Transverse colon (tissue), 4 donors: ENCODE data around the gene DPYD.
"Not testable (repeated sequence)": the region's sequence is repeated elsewhere in the genome, so short reads cannot be mapped to it uniquely, and the experiment has no call there.

Experiments used
- EP300 ChIP-seq: sonication (generic); formaldehyde crosslinking; IDR thresholded peaks from one replicate; pipeline ENCODE4 v1.6.1; 2017; ENCODE audit warnings: antibody characterized with exemption, low read depth
- POLR2A ChIP-seq: fragments of 450-650 bp; IDR thresholded peaks from one replicate; pipeline ENCODE4 v1.6.1; 2016; ENCODE audit warnings: antibody characterized with exemption, mild to moderate bottlenecking, moderate library complexity
- POLR2AphosphoS5 ChIP-seq, 3 donors: sonication (generic); formaldehyde crosslinking; IDR thresholded peaks; one replicate each; pipeline ENCODE4 v1.6.1; 2016; ENCODE audit warnings: antibody characterized with exemption in 3 of 3
- TF ChIP-seq, protein P1 (sequence below), 5 experiments: fragments of 200-600 bp in 3 of 5; fragments of 450-650 bp in 2 of 5; sonication (generic) in 3 of 5; IDR thresholded peaks; 1 replicate in 2 of 5; 2 replicates in 3 of 5; pipeline ENCODE4 v1.5.1; 2016 to 2017; ENCODE audit warnings: antibody characterized with exemption in 5 of 5, inconsistent platforms in 3 of 5, mild to moderate bottlenecking in 2 of 5, moderate library complexity in 1 of 5

DNA sequence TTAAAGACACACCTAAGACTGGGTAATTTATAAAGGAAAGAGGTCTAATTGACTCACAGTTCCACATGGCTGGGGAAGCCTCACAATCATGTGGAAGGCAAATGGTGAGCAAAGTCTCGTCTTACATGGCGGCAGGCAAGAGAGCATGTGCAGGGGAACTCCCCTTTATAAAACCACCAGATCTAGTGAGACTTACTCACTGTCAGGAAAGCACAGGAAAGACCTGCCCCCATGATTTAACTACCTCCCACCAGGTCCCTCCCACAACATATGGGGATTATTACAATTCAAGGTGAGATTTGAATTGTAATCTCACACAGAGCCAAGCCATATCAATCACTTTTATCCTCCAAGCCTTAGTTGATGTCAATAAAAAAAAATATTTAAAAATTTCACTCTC is 689.5 kb downstream of the DPYD start:
- not testable (repeated sequence) for TF ChIP-seq POLR2AphosphoS5 (IDR thresholded peaks at IDR 0.05); POLR2A; EP300
- TF ChIP-seq, protein P1, sequence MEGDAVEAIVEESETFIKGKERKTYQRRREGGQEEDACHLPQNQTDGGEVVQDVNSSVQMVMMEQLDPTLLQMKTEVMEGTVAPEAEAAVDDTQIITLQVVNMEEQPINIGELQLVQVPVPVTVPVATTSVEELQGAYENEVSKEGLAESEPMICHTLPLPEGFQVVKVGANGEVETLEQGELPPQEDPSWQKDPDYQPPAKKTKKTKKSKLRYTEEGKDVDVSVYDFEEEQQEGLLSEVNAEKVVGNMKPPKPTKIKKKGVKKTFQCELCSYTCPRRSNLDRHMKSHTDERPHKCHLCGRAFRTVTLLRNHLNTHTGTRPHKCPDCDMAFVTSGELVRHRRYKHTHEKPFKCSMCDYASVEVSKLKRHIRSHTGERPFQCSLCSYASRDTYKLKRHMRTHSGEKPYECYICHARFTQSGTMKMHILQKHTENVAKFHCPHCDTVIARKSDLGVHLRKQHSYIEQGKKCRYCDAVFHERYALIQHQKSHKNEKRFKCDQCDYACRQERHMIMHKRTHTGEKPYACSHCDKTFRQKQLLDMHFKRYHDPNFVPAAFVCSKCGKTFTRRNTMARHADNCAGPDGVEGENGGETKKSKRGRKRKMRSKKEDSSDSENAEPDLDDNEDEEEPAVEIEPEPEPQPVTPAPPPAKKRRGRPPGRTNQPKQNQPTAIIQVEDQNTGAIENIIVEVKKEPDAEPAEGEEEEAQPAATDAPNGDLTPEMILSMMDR (IDR thresholded peaks at IDR 0.05): not testable (repeated sequence)
